ENCODE results near the gene ASXL1. TPM values are rescaled to one million over a fixed set of nuclear protein-coding genes. Genes with fewer than 3 reads are reported as not detected.

Gene ASXL1
- total RNA-seq, 1 donor from 2014 or later = 79.1 TPM

DNA sequence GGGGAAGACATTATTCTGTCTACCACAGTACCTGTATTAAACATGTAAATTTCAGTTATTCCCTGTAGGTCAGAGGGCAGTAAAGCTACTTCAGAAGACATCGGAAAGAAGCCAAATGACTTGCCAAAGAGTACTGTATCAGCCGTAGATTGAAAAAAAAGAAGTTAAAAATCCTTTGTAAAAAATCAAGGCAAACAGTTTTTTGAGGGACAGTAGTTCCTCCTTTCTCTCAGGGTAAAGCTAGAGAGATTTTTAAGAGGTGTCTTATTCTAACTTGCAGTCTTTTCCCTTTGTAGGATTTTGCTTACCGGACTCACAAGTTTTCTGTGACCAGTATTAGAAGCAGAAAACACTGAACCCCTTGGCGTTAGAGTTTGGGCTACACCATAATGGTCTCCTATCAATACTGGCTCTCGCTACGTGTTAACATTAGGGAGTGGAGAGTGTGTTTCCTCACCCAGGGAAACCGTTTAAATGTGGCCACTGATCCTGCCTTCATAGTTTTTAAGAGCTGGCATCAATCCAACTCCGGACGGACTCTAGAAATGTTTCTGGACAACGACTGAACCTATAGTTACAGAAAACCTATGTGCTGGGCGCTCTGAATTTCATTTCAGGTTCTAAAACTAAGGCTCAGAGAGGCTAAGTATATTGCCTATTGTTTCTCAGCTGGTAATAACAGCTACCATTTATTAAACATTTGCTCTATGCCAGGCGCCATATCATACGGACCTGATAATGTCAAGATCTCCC, 1.3 kb upstream of the ASXL1 start:
- H3K4me3 ChIP-seq = peak overlapping the region; percentile 95
- no peaks in the 10 kb centered on the region for H3K9me3 ChIP-seq
- H3K27me3 ChIP-seq = no peaks in the 10 kb centered on the region
- no peaks in the 10 kb centered on the region for H3K36me3 ChIP-seq
- TF ChIP-seq, protein P1, sequence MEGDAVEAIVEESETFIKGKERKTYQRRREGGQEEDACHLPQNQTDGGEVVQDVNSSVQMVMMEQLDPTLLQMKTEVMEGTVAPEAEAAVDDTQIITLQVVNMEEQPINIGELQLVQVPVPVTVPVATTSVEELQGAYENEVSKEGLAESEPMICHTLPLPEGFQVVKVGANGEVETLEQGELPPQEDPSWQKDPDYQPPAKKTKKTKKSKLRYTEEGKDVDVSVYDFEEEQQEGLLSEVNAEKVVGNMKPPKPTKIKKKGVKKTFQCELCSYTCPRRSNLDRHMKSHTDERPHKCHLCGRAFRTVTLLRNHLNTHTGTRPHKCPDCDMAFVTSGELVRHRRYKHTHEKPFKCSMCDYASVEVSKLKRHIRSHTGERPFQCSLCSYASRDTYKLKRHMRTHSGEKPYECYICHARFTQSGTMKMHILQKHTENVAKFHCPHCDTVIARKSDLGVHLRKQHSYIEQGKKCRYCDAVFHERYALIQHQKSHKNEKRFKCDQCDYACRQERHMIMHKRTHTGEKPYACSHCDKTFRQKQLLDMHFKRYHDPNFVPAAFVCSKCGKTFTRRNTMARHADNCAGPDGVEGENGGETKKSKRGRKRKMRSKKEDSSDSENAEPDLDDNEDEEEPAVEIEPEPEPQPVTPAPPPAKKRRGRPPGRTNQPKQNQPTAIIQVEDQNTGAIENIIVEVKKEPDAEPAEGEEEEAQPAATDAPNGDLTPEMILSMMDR (IDR thresholded peaks at IDR 0.05) = no peak
- no peak for DNase-seq
- peaks cover 32% of the 10 kb centered on the region for H3K4me1 ChIP-seq
- intact Hi-C loops (cut with DNase I) = no loop called here
- peak overlapping the region; percentile 98 for H3K27ac ChIP-seq
- no peak for ATAC-seq

DNA sequence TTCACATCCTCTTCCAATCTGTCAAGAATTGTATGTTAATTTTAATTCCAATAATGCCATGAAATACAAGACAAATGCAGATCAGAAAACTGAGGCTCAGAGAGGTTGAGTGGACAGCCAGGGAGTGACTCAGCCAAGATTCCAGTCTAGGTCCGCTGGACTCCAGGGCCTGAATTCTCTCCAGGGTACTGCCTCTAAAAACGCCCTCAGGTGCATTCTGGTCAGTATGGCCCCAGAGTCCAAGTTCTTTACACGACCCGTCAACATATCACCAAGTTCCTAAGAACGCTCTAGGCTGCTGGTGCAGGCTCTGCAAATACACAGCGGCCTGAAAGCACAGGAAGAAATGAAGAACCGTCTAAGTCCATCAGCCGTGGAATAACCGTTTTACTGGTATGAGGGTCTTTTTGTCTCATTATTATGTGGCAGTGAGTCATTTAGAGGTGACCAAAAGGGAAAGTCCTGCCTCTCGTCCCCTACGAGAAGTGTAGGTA, 709 bp upstream of the ASXL1 start:
- Histone ChIP-seq H3K4me3 (peak overlapping the region; percentile 95), H3K27me3 (no peaks in the 10 kb centered on the region), H3K4me1 (peaks cover 38% of the 10 kb centered on the region), H3K27ac (peak overlapping the region; percentile 98), H3K36me3 (no peaks in the 10 kb centered on the region), H3K9me3 (no peaks in the 10 kb centered on the region)
- DNase-seq (no peak), ATAC-seq (peak; percentile 1)
- intact Hi-C loops (cut with DNase I) = no loop called here
- TF ChIP-seq, protein P1 (IDR thresholded peaks at IDR 0.05) = no peak

GRCh38 chr20:32358632-32358882, 426 bp downstream of the ASXL1 start:
- intact Hi-C loops (cut with DNase I) = no loop called here
- Histone ChIP-seq H3K9me3 (no peaks in the 10 kb centered on the region), H3K27ac (peak overlapping the region; percentile 98), H3K36me3 (no peaks in the 10 kb centered on the region), H3K27me3 (no peaks in the 10 kb centered on the region), H3K4me1 (peaks cover 50% of the 10 kb centered on the region), H3K4me3 (peak overlapping the region; percentile 95)
- TF ChIP-seq, protein P1 (IDR thresholded peaks at IDR 0.05) = no peak
- ATAC-seq (no peak), DNase-seq (no peak)

DNA sequence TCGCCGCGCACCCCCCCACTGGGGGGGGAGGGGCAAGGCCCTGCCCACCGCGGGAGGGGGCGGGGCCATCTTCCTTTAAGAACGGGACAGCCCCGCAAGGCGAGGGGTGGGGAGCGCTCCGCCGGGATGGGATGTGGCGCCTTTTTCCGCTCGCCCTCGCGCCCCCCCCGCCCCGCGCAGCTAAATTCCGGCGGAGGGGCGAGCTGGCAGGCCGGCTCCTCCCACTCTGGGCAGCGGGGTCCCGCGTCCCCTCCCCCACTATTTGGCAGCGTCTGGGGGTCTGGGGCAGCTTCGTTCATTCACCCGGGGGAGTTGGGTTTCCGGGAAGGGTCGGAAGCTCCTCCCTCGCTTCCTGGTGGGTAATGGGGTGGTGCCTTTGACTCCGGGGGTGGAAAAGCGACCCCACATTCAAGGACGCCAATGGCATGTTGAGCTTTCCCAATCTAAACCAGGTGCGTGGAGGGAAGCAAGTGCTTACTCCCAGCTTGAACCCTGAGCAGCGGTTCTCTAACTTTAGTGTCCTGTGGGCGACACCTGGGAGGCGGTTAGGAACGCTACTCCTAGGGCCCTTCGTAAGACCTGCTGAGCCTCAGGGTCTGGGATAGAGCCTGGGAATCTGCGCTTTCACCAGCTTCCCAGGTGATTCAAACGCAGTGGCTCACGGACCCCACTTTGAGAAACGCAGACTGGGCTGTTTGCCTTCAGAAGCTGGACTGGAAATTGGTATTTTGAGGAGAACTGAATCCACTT, 927 bp downstream of the ASXL1 start:
- ATAC-seq = peak; percentile 66
- Histone ChIP-seq H3K27ac (peak overlapping the region; percentile 98), H3K36me3 (no peaks in the 10 kb centered on the region), H3K27me3 (no peaks in the 10 kb centered on the region), H3K4me1 (peaks cover 53% of the 10 kb centered on the region), H3K4me3 (peak overlapping the region; percentile 95), H3K9me3 (no peaks in the 10 kb centered on the region)
- DNase-seq = peak; percentile 85
- intact Hi-C loops (cut with DNase I) = no loop called here
- TF ChIP-seq, protein P1 (IDR thresholded peaks at IDR 0.05) = no peak

DNA sequence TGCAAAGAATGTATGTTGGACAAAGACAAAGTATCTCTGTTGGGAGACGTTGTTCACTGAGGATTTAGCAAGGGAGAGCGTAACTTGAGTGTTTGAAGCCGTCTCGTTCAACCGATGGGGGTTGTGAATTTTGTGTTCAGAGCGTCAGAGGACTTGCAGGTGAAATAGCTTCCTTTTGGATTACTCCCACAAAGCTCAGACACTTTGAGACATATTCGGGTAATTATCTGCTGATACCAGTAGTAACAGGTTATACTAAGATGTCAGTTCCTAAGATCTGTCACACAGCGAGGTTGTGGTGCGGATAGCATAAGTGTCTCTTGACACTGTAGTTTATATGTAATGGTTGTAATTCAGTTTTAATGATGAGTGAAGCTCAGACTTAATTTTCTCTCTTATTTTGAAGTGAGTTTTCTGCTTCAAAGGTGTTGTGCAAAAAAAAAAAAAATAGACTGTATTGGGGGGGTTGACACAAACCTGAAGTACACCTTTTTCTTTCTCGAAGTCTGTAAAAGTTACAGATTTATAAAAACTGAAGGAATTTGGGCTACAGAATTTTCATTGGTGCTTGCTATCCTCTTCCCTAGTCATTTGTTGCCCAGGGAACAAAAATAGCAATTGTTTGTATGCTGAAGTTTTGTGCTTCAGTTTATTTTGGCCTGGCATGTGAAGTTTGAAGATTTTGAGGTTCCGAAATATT, 1.7 kb downstream of the ASXL1 start:
- H3K27me3 ChIP-seq = no peaks in the 10 kb centered on the region
- peak overlapping the region; percentile 98 for H3K27ac ChIP-seq
- H3K36me3 ChIP-seq = no peaks in the 10 kb centered on the region
- H3K4me3 ChIP-seq = peak overlapping the region; percentile 95
- intact Hi-C loops (cut with DNase I) = no loop called here
- no peaks in the 10 kb centered on the region for H3K9me3 ChIP-seq
- no peak for ATAC-seq
- peaks cover 59% of the 10 kb centered on the region for H3K4me1 ChIP-seq
- TF ChIP-seq, protein P1 (IDR thresholded peaks at IDR 0.05) = no peak
- DNase-seq = no peak

All from upper lobe of right lung (tissue), 1 donor.